Bone marrow (tissue), 2 donors: ENCODE results near the gene GATA1.

Experiments used
- DNase-seq, 2 donors: peaks; one replicate each; lab custom pipeline; 2025; lab: John Stamatoyannopoulos, UW

The GATA1 gene

GRCh38 chrX:48786341-48786800 lies at the start of gene GATA1:
Gene GATA1 (plus strand): TSS chrX:48786590. CDS start chrX:48791110, 4,520 bp downstream.
- DNase-seq = no peak

GRCh38 chrX:48736878-48737212 lies 49.5 kb upstream of the GATA1 start:
- no peak for DNase-seq

- DNase-seq = peak; percentile 50 to 89
These were observed 49.0 kb upstream of the GATA1 start for GRCh38 chrX:48737213-48737938.

GRCh38 chrX:48737940-48738339 lies 48.5 kb upstream of the GATA1 start:
- DNase-seq = no peak

GRCh38 chrX:48741834-48742233 lies 44.6 kb upstream of the GATA1 start:
- no peak for DNase-seq

- no peak for DNase-seq
These were observed 41.2 kb upstream of the GATA1 start for GRCh38 chrX:48745222-48745621.

- DNase-seq = no peak
These were observed 38.9 kb upstream of the GATA1 start for GRCh38 chrX:48747415-48748016.

- DNase-seq = no peak
These were observed 37.2 kb upstream of the GATA1 start for GRCh38 chrX:48749182-48749581.

GRCh38 chrX:48751343-48751742 lies 35.0 kb upstream of the GATA1 start:
- DNase-seq = no peak

- no peak for DNase-seq
These were observed 33.9 kb upstream of the GATA1 start for GRCh38 chrX:48752498-48752897.

GRCh38 chrX:48753708-48754228 lies 32.6 kb upstream of the GATA1 start:
- no peak for DNase-seq

- no peak for DNase-seq
These were observed 32.2 kb upstream of the GATA1 start for GRCh38 chrX:48754238-48754637.

GRCh38 chrX:48761674-48762471 lies 24.5 kb upstream of the GATA1 start, which contains the start of gene GLOD5:
Gene GLOD5 (plus strand): TSS chrX:48761747. CDS start chrX:48761791, 44 bp downstream.
- DNase-seq = no peak

- DNase-seq = no peak
These were observed 17.2 kb upstream of the GATA1 start for GRCh38 chrX:48769230-48769629.

- no peak for DNase-seq
These were observed 16.1 kb upstream of the GATA1 start for GRCh38 chrX:48770296-48770695.

GRCh38 chrX:48772602-48773001 lies 13.8 kb upstream of the GATA1 start:
- no peak for DNase-seq

GRCh38 chrX:48776818-48777439 lies 9.5 kb upstream of the GATA1 start:
- DNase-seq = no peak

- DNase-seq = no peak
These were observed 7.0 kb upstream of the GATA1 start for GRCh38 chrX:48779399-48779798.

- no peak for DNase-seq
These were observed 4.7 kb upstream of the GATA1 start for GRCh38 chrX:48781705-48782104.

- no peak for DNase-seq
These were observed 4.2 kb upstream of the GATA1 start for GRCh38 chrX:48782216-48782615.

- no peak for DNase-seq
These were observed 3.6 kb upstream of the GATA1 start for GRCh38 chrX:48782795-48783194.

GRCh38 chrX:48784726-48785125 lies 1.7 kb upstream of the GATA1 start:
- DNase-seq = no peak
